ENCODE results near the gene ZC3H13. TPM values are rescaled to one million over a fixed set of nuclear protein-coding genes. Genes with fewer than 3 reads are reported as not detected.

Gene ZC3H13
- total RNA-seq, 1 experiment from 2014 or later, result 36.9 TPM

DNA sequence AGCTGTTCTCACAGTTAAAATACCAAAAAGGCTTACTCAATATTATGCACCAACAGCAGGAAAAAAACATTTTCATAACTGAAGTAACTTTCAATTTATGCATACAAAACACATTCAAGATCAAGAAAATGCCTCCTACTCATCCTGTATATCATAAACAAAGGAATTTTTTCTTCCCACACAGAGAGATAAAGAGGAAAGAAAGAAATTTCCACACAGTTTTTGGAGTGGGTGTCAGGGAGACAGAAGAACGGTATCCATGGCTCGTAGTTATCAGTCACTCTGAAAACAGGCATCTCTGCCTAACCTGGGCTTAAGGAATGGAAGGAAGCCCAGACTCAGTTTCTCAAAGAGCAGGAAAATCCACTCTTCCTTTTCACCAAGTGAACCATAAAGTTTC is 108.6 kb downstream of the ZC3H13 start:
- Histone ChIP-seq H3K27ac (no peak overlapping the region), H3K4me3 (no peak overlapping the region), H3K79me2 (ENCODE audit: low read depth) (no peaks in the 10 kb centered on the region), H3K4me2 (no peak overlapping the region), H3K36me3 (ENCODE audit: low read depth) (no peaks in the 10 kb centered on the region), H3K9me2 (ENCODE audit: insufficient read depth) (no peaks in the 10 kb centered on the region), H3F3A (ENCODE audit: insufficient read depth, low read depth) (no peaks in the 10 kb centered on the region), H3K27me3 (ENCODE audit: insufficient read depth, low read depth) (peaks cover 24% of the 10 kb centered on the region), H3K4me1 (replicated peaks; ENCODE audit: insufficient read depth) (no peaks in the 10 kb centered on the region), H2AFZ (no peak overlapping the region), H4K20me1 (ENCODE audit: insufficient read depth) (no peaks in the 10 kb centered on the region), H3K9me3 (ENCODE audit: insufficient read depth, low read depth) (no peaks in the 10 kb centered on the region)
- BruUV-seq (replicated peaks), result no TSS peak
- no peak for DNase-seq
- ChIA-PET POLR2A (ENCODE audit: unreplicated experiment) (no interaction called here), CTCF (no interaction called here)
- intact Hi-C loops (cut with micrococcal nuclease; ENCODE audit: unreplicated experiment), result no loop called here
- TF ChIP-seq CTCF (conservative IDR thresholded peaks at IDR 0.05) (no peak), EZH2 (IDR thresholded peaks at IDR 0.05; ENCODE audit: low read depth) (no peak)

- BruUV-seq (replicated peaks), result no TSS peak
These were observed 109.4 kb downstream of the ZC3H13 start for GRCh38 chr13:45943120-45943519.

GRCh38 chr13:45941261-45941660 is 111.3 kb downstream of the ZC3H13 start:
- Histone ChIP-seq H3K27ac (no peak overlapping the region), H3K4me1 (replicated peaks; ENCODE audit: insufficient read depth) (no peaks in the 10 kb centered on the region), H3K9me2 (ENCODE audit: insufficient read depth) (no peaks in the 10 kb centered on the region), H3K79me2 (ENCODE audit: low read depth) (no peaks in the 10 kb centered on the region), H3K27me3 (ENCODE audit: insufficient read depth, low read depth) (peaks cover 40% of the 10 kb centered on the region), H3K4me2 (no peak overlapping the region), H3K36me3 (ENCODE audit: low read depth) (no peaks in the 10 kb centered on the region), H3K4me3 (no peak overlapping the region), H3K9me3 (ENCODE audit: insufficient read depth, low read depth) (no peaks in the 10 kb centered on the region), H4K20me1 (ENCODE audit: insufficient read depth) (no peaks in the 10 kb centered on the region), H3F3A (ENCODE audit: insufficient read depth, low read depth) (no peaks in the 10 kb centered on the region), H2AFZ (no peak overlapping the region)
- CTCF ChIA-PET, result interaction anchor here (0.7 kb wide), 1 partner anchor 111 kb away, joined by 7 read pairs; no protein-coding TSS in a partner anchor
- POLR2A ChIA-PET (ENCODE audit: unreplicated experiment), result no interaction called here
- BruUV-seq (replicated peaks), result no TSS peak
- intact Hi-C loops (cut with micrococcal nuclease; ENCODE audit: unreplicated experiment), result no loop called here
- TF ChIP-seq EZH2 (IDR thresholded peaks at IDR 0.05; ENCODE audit: low read depth), result no peak
- TF ChIP-seq CTCF (conservative IDR thresholded peaks at IDR 0.05), result no peak
- no peak for DNase-seq

More at GRCh38 chr13:45943120-45943519, 109.4 kb downstream of the ZC3H13 start:
- Histone ChIP-seq H4K20me1 (ENCODE audit: insufficient read depth) (no peaks in the 10 kb centered on the region), H3K9me3 (ENCODE audit: insufficient read depth, low read depth) (no peaks in the 10 kb centered on the region), H3K79me2 (ENCODE audit: low read depth) (no peaks in the 10 kb centered on the region), H3K9me2 (ENCODE audit: insufficient read depth) (no peaks in the 10 kb centered on the region), H3F3A (ENCODE audit: insufficient read depth, low read depth) (no peaks in the 10 kb centered on the region), H3K27ac (no peak overlapping the region), H2AFZ (no peak overlapping the region), H3K4me3 (no peak overlapping the region), H3K36me3 (ENCODE audit: low read depth) (no peaks in the 10 kb centered on the region), H3K4me2 (no peak overlapping the region), H3K27me3 (ENCODE audit: insufficient read depth, low read depth) (peaks cover 24% of the 10 kb centered on the region), H3K4me1 (replicated peaks; ENCODE audit: insufficient read depth) (no peaks in the 10 kb centered on the region)
- DNase-seq, result no peak
- no peak for TF ChIP-seq EZH2 (IDR thresholded peaks at IDR 0.05; ENCODE audit: low read depth)
- TF ChIP-seq CTCF (conservative IDR thresholded peaks at IDR 0.05), result no peak
- intact Hi-C loops (cut with micrococcal nuclease; ENCODE audit: unreplicated experiment), result no loop called here
- CTCF ChIA-PET, result no interaction called here
- POLR2A ChIA-PET (ENCODE audit: unreplicated experiment), result no interaction called here
